ENCODE results near the gene PPIL3.

DNA sequence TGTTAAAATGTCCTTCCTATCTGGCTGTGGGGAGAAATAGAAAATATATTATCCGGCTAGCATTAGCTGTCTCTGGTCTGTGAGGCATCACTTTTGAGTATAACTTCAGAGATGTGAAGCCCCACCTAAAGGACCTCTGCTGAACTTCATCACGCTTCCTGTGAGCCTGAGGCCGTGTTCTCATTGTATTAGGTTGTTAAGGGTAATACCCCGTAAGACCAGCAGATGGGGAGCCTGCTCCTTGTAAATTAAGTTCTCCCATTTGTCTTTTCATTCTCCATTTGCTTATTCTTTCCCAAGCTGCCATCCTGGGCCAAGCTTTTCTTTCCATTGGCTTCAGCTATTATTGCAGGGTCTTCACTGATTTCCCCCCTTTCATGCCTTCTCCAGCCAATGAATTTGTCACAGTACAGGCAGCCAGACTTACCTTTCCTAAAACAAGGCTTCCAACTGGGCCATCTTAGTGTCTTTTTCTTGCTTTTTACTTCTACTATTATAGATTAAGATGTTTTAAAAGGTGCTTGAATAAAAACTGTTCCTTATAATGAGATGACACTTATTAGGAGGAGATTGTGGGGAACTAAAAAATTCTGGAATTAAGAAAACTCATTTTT lies 12.7 kb upstream of the PPIL3 start:
- TF ChIP-seq, protein P1, sequence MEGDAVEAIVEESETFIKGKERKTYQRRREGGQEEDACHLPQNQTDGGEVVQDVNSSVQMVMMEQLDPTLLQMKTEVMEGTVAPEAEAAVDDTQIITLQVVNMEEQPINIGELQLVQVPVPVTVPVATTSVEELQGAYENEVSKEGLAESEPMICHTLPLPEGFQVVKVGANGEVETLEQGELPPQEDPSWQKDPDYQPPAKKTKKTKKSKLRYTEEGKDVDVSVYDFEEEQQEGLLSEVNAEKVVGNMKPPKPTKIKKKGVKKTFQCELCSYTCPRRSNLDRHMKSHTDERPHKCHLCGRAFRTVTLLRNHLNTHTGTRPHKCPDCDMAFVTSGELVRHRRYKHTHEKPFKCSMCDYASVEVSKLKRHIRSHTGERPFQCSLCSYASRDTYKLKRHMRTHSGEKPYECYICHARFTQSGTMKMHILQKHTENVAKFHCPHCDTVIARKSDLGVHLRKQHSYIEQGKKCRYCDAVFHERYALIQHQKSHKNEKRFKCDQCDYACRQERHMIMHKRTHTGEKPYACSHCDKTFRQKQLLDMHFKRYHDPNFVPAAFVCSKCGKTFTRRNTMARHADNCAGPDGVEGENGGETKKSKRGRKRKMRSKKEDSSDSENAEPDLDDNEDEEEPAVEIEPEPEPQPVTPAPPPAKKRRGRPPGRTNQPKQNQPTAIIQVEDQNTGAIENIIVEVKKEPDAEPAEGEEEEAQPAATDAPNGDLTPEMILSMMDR (IDR thresholded peaks at IDR 0.05; ENCODE audit: extremely low read depth in 1 of 2, insufficient read depth in 1 of 2, low read depth in 1 of 2, low read length in 2 of 2): peak; percentile 74 to 75
- TF ChIP-seq POLR2A (IDR thresholded peaks at IDR 0.05; ENCODE audit: low read depth, low read length): no peak
- no peak for TF ChIP-seq POLR2AphosphoS5 (IDR thresholded peaks at IDR 0.05; ENCODE audit: insufficient read depth, low read depth, low read length)
- TF ChIP-seq FOS (IDR thresholded peaks at IDR 0.05; ENCODE audit: borderline replicate concordance, insufficient read depth, low read length): no peak
- TF ChIP-seq MYC (IDR thresholded peaks at IDR 0.05; ENCODE audit: low read depth, low read length): no peak
- TF ChIP-seq EZH2 (IDR thresholded peaks at IDR 0.05; ENCODE audit: borderline replicate concordance, low read depth, low read length, severe bottlenecking): no peak
- TF ChIP-seq, protein P2, sequence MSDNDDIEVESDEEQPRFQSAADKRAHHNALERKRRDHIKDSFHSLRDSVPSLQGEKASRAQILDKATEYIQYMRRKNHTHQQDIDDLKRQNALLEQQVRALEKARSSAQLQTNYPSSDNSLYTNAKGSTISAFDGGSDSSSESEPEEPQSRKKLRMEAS (IDR thresholded peaks at IDR 0.05; ENCODE audit: insufficient read depth, insufficient read length): no peak
